Muscle of back (tissue), 11 donors: ENCODE measurements around the gene MS4A4E. TPM values are rescaled to one million over a fixed set of nuclear protein-coding genes. Genes with fewer than 3 reads are reported as not detected.
"Not testable (repeated sequence)": the region's sequence is repeated elsewhere in the genome, so short reads cannot be mapped to it uniquely, and the experiment has no call there.

ENCODE experiments used
- DNase-seq, 3 donors: peaks; one replicate each; pipeline versions ENCODE4 v3.0.0 to v3.0.0-alpha.2; 2013
- polyA plus RNA-seq, 10 donors: library from polyadenylated mRNA; unstranded; fragments of 120-200 nt; gene quantifications; one replicate each; pipeline ENCODE4 v1.2.1, GENCODE V29; 2013; ENCODE audit not compliant: insufficient read length in 10 of 10

MS4A4E gene
- polyA plus RNA-seq, 10 donors: 0.83 to 2.4 (median 1.6) TPM

- no peak for DNase-seq
Observed at GRCh38 chr11:60175860-60176275, 67.1 kb downstream of the MS4A4E start.

- DNase-seq: no peak
Observed at GRCh38 chr11:60172011-60172410, 70.9 kb downstream of the MS4A4E start.

GRCh38 chr11:60170566-60170965 is 72.4 kb downstream of the MS4A4E start:
- no peak for DNase-seq

- no peak for DNase-seq
Observed at GRCh38 chr11:60169264-60169915, 73.5 kb downstream of the MS4A4E start.

- no peak for DNase-seq
Observed at GRCh38 chr11:60168306-60168705, 74.6 kb downstream of the MS4A4E start.

GRCh38 chr11:60165951-60166350 is 77.0 kb downstream of the MS4A4E start:
- no peak for DNase-seq

GRCh38 chr11:60165538-60165937 is 77.4 kb downstream of the MS4A4E start:
- DNase-seq: no peak

- no peak for DNase-seq
Observed at GRCh38 chr11:60164550-60165075, 78.3 kb downstream of the MS4A4E start.

- DNase-seq: no peak
Observed at GRCh38 chr11:60161766-60162165, 81.2 kb downstream of the MS4A4E start.

GRCh38 chr11:60161107-60161506 is 81.8 kb downstream of the MS4A4E start:
- no peak for DNase-seq

GRCh38 chr11:60159868-60160267 is 83.1 kb downstream of the MS4A4E start:
- DNase-seq: no peak

- DNase-seq: no peak
Observed at GRCh38 chr11:60159284-60159683, 83.7 kb downstream of the MS4A4E start.

- DNase-seq: no peak
Observed at GRCh38 chr11:60158636-60159035, 84.3 kb downstream of the MS4A4E start.

GRCh38 chr11:60155931-60156330 is 87.0 kb downstream of the MS4A4E start:
- DNase-seq: no peak

- DNase-seq: not testable (repeated sequence)
Observed at GRCh38 chr11:60152727-60153126, 90.2 kb downstream of the MS4A4E start.

GRCh38 chr11:60150279-60150678 is 92.7 kb downstream of the MS4A4E start:
- DNase-seq: no peak

Other genes with a start within 250 kb of the MS4A4E start
- not detected for gene OOSP4B, start 226.0 kb downstream of the MS4A4E start, polyA plus RNA-seq
- not detected for gene OOSP2, start 202.7 kb downstream of the MS4A4E start, polyA plus RNA-seq
- gene MS4A3, start 186.5 kb downstream of the MS4A4E start, polyA plus RNA-seq: 1 to 10 TPM in 4 of 10 donors, under 1 TPM in 6; 0.38 to 1.6 (median 0.77) TPM
- under 1 TPM; 0.04 to 0.69 (median 0.29) TPM for gene MS4A2, start 154.5 kb downstream of the MS4A4E start, polyA plus RNA-seq
- 10 to 100 TPM; 18.6 to 29.1 (median 25.8) TPM for gene MS4A6A, start 60.1 kb downstream of the MS4A4E start, polyA plus RNA-seq
- gene MS4A4A, start 37.5 kb upstream of the MS4A4E start, polyA plus RNA-seq: 10 to 100 TPM in 8 of 10 donors, 1 to 10 TPM in 2; 7.2 to 15.3 (median 12.5) TPM
- gene MS4A6E, start 84.1 kb upstream of the MS4A4E start, polyA plus RNA-seq: not detected
- gene MS4A7, start 135.4 kb upstream of the MS4A4E start, polyA plus RNA-seq: 10 to 100 TPM in 3 of 10 donors, 1 to 10 TPM in 7; 4.7 to 13.5 (median 8.4) TPM
- under 1 TPM; 0.26 to 0.79 (median 0.32) TPM for gene MS4A14, start 153.3 kb upstream of the MS4A4E start, polyA plus RNA-seq
- not detected for gene MS4A5, start 186.4 kb upstream of the MS4A4E start, polyA plus RNA-seq
- 1 to 10 TPM in 3 of 10 donors, under 1 TPM in 6, not detected in 1; 0.05 to 2.3 (median 0.88) TPM for gene MS4A1, start 212.7 kb upstream of the MS4A4E start, polyA plus RNA-seq
- gene MS4A12, start 249.6 kb upstream of the MS4A4E start, polyA plus RNA-seq: not detected